Thoracic aorta (tissue), 2 donors: ENCODE data around the gene RFX1. TPM values are rescaled to one million over a fixed set of nuclear protein-coding genes. Genes with fewer than 3 reads are reported as not detected.

Source experiments
- ATAC-seq: fragments of 150-250 bp; one replicate; pipeline ENCODE4 v1.8.0; 2017; ENCODE audit warnings: low read depth; ENCODE audit not compliant: insufficient number of reproducible peaks, low FRiP score
- DNase-seq: peaks from one replicate; pipeline ENCODE4 v3.0.0-alpha.2; 2020; ENCODE audit warnings: low spot score
- H3K27ac ChIP-seq, 2 donors: fragments of 200-600 bp; sonication (generic); 1 replicate in 1 of 2; 2 replicates in 1 of 2; pipeline ENCODE4 v1.5.1; 2016; ENCODE audit warnings: mild to moderate bottlenecking in 2 of 2, moderate library complexity in 2 of 2
- H3K27me3 ChIP-seq: fragments of 200-600 bp; sonication (generic); replicated peaks from 2 replicates; pipeline ENCODE4 v1.6.0; 2016; ENCODE audit warnings: mild to moderate bottlenecking; ENCODE audit not compliant: insufficient read depth
- H3K36me3 ChIP-seq: fragments of 200-600 bp; sonication (generic); one replicate; pipeline ENCODE4 v1.5.1; 2016
- H3K4me1 ChIP-seq, 2 donors: fragments of 200-600 bp; sonication (generic); 1 replicate in 1 of 2; 2 replicates in 1 of 2; pipeline versions ENCODE4 v1.5.1 to v1.6.0; 2016; ENCODE audit warnings: low read depth in 2 of 2, mild to moderate bottlenecking in 1 of 2; ENCODE audit not compliant: control insufficient read depth in 1 of 2
- H3K4me3 ChIP-seq: fragments of 200-600 bp; sonication (generic); 2 replicates; pipeline ENCODE4 v1.5.1; 2016; ENCODE audit warnings: mild to moderate bottlenecking
- H3K9me3 ChIP-seq: fragments of 200-600 bp; sonication (generic); 2 replicates; pipeline ENCODE4 v1.5.1; 2016
- total RNA-seq, 2 donors: library from RNA; depleted of rRNA; stranded (reverse); fragments of >200 nt; gene quantifications; one replicate each; pipeline versions ENCODE4 v1.1.0 to v1.2.3, GENCODE V29; 2016
- TF ChIP-seq, protein P1 (sequence below): fragments of 200-600 bp; sonication (generic); IDR thresholded peaks from one replicate; pipeline ENCODE4 v1.5.1; 2019; ENCODE audit warnings: antibody characterized with exemption

The RFX1 gene
- total RNA-seq, 2 donors from 2014 or later, result 3.0 to 5.7 TPM

DNA sequence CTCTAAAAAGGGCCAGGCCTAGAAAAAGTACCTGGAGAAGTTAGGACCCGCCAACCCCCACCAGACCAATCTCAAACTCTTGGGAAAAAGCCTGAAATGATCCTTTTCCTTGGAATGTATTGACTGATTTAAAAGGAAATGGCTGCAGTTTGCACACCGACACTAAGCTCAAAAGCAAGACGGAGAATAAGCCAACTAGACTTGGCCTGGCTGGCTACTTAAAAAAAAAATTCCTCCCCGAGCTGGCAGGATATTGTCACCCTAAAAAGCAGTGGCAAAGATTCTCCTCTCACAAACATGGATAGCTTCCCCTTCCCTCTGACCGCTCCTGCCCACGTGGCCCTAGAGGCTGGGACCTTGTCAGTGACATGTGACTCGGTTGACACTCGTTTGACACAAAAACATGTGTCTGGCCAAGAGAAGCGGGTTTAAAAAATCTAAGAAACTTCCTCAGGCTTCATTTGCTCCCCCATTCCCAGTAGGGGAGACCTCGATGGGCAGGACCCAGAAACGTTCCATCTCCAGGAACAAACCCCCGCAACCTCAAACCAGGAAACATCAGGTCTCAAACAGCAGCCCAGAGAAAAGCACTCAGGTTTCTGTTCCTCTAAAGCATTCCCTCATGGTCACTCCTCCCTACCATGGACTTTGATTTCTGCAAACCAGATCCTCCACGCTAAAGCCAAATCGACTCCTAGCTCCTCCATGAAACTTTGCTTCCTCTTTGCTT is 1.3 kb downstream of the RFX1 start:
- DNase-seq (no peak), ATAC-seq (no peak)
- TF ChIP-seq, protein P1, sequence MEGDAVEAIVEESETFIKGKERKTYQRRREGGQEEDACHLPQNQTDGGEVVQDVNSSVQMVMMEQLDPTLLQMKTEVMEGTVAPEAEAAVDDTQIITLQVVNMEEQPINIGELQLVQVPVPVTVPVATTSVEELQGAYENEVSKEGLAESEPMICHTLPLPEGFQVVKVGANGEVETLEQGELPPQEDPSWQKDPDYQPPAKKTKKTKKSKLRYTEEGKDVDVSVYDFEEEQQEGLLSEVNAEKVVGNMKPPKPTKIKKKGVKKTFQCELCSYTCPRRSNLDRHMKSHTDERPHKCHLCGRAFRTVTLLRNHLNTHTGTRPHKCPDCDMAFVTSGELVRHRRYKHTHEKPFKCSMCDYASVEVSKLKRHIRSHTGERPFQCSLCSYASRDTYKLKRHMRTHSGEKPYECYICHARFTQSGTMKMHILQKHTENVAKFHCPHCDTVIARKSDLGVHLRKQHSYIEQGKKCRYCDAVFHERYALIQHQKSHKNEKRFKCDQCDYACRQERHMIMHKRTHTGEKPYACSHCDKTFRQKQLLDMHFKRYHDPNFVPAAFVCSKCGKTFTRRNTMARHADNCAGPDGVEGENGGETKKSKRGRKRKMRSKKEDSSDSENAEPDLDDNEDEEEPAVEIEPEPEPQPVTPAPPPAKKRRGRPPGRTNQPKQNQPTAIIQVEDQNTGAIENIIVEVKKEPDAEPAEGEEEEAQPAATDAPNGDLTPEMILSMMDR, result no peak
- H3K27me3 ChIP-seq, result no peaks in the 10 kb centered on the region
- no peaks in the 10 kb centered on the region for H3K36me3 ChIP-seq
- H3K4me1 ChIP-seq, result peaks cover 20 to 35% of the 10 kb centered on the region in 2 donors
- peak overlapping the region; percentile 93 for H3K4me3 ChIP-seq
- no peaks in the 10 kb centered on the region for H3K9me3 ChIP-seq
- H3K27ac ChIP-seq, result peak overlapping the region; percentile 99

DNA sequence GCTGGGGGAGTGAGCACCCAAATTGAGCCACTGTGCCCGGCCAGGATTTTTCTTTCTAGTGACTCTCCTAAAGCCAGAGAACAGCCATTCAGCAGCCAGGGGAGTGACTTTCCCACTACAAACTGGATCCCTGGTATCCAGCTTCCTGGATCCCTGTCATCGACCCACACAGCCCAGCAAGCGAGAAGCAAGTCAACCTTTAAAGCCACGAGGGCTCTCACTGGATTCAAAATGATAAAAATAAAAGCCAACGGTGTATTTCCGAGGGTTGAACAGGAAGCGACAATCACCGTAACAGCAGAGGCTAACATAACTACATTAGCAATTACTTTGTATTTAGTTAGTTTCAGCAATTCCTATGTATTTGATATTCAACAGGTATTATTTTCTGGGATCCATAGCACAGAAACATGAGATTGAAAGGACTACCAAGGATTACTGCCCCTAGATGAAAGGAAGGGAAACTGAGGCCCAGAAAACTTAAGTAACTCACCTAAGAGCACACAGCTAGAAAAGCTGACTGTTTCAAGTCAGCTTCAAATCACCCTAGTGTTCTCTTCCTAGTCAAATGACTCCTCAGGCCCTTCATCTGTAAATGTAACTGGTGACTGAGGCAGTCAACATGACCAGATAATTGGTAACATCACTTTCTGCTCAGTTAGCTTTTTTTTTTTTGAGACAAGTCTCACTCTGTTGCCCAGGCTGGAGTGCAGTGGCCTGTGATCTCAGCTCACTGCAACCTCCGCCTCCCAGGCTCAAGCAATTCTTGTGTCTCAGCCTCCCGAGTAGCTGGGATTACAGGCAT is 2.7 kb downstream of the RFX1 start:
- Histone ChIP-seq H3K4me1 (peaks cover 20 to 35% of the 10 kb centered on the region in 2 donors), H3K27me3 (no peaks in the 10 kb centered on the region), H3K36me3 (no peaks in the 10 kb centered on the region), H3K27ac (peak overlapping the region; percentile 99), H3K4me3 (no peak overlapping the region), H3K9me3 (no peaks in the 10 kb centered on the region)
- TF ChIP-seq, protein P1, result no peak
- ATAC-seq, result no peak
- DNase-seq, result no peak

DNA sequence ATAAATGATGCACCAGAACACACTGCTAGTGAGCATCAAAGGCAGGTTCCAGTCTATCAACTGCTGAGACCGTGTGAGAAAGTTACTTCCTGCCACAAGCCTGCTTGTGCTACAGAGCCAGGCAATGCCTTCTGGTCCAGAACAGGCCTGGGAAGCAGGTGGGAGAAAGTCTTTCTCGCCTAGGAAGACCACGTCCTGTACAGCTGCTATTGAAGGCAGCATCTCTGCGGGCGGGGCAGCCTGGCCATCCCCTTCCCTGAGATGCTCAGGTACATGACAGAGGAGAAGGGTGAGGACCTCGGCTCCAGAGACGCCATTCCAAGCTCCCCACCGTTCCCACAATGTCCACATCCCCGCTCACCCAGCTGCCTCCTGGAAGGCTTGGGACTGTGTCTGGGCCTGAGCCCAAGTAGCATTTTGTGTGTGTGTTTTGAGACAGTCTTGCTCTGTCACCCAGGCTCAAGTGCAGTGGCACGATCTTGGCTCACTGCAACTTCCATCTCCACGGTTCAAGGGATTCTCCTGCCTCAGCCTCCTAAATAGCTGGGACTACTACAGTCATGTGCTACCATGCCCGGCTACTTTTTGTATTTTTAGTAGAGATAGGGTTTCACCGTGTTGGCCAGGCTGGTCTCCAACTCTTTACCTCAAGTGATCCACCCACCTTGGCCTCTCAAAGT is 3.4 kb downstream of the RFX1 start:
- H3K9me3 ChIP-seq, result no peaks in the 10 kb centered on the region
- DNase-seq (no peak), ATAC-seq (no peak)
- H3K36me3 ChIP-seq, result no peaks in the 10 kb centered on the region
- H3K27me3 ChIP-seq, result no peaks in the 10 kb centered on the region
- TF ChIP-seq, protein P1, result no peak
- peaks cover 20 to 35% of the 10 kb centered on the region in 2 donors for H3K4me1 ChIP-seq
- no peak overlapping the region for H3K4me3 ChIP-seq
- peak overlapping the region; percentile 99 for H3K27ac ChIP-seq

DNA sequence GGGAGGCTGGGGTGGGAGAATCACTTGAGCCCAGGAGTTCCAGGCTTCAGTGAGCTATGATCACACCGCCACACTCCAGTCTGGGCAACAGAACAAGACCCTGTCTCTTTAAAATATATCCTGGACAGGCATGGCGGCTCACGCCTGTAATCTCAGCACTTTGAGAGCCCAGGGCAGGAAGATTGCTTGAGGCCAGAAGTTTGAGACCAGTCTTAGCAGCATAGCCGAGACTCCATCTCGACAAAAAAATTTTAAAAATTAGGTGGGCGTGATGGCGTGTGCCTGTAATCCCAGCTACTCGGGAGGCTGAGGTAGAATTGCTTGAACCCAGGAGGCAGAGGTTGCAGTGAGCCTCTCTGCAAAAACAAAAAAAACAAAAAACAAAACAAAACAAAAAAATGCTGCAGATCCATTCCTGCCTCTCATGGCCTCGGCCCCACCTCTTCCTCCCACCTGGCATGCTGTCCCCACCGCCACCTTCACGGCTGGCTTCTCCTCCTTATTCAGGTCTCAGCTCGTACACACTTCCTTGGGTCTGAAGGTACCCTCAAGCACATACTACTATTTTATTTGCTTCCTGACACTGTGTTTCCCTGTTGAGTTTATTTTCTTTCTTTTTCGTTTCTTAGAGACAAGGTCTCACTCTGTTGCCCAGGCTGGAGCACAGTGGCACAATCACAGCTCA is 5.3 kb downstream of the RFX1 start:
- Histone ChIP-seq H3K36me3 (no peaks in the 10 kb centered on the region), H3K27me3 (no peaks in the 10 kb centered on the region), H3K9me3 (no peaks in the 10 kb centered on the region), H3K27ac (no peak overlapping the region), H3K4me1 (peaks cover 20 to 35% of the 10 kb centered on the region in 2 donors), H3K4me3 (no peak overlapping the region)
- DNase-seq (no peak), ATAC-seq (no peak)
- TF ChIP-seq, protein P1, result no peak
